Gastrocnemius medialis (tissue), 4 donors: Measurements from ENCODE around the gene PRDM16. TPM values are rescaled to one million over a fixed set of nuclear protein-coding genes. Genes with fewer than 3 reads are reported as not detected.

Experiments
- ATAC-seq, 2 donors: fragments of 150-250 bp; one replicate each; pipeline ENCODE4 v1.9.1; 2016
- DNase-seq, 2 donors: peaks; one replicate each; pipeline ENCODE4 v3.0.0-alpha.2; 2019
- H3K27ac ChIP-seq, 4 donors: fragments of 200-600 bp; sonication (generic); 1 replicate in 1 of 4; 2 replicates in 3 of 4; pipeline ENCODE4 v1.5.1; 2016 to 2018; ENCODE audit warnings: mild to moderate bottlenecking in 2 of 4, moderate library complexity in 1 of 4
- H3K27me3 ChIP-seq, 3 donors: fragments of 200-600 bp; sonication (generic) in 2 of 3; 1 replicate in 1 of 3; 2 replicates in 2 of 3; pipeline versions ENCODE4 v1.5.1 to v1.6.0; 2016 to 2019; ENCODE audit warnings: mild to moderate bottlenecking in 1 of 3, moderate library complexity in 1 of 3
- H3K36me3 ChIP-seq, 2 donors: fragments of 200-600 bp; sonication (generic) in 1 of 2; one replicate each; pipeline ENCODE4 v1.5.1; 2017 to 2018
- H3K4me1 ChIP-seq, 2 donors: fragments of 200-600 bp; sonication (generic) in 1 of 2; one replicate each; pipeline ENCODE4 v1.5.1; 2016 to 2017; ENCODE audit warnings: mild to moderate bottlenecking in 2 of 2
- H3K4me3 ChIP-seq, 4 donors: fragments of 200-600 bp; sonication (generic) in 3 of 4; 1 replicate in 1 of 4; 2 replicates in 3 of 4; pipeline ENCODE4 v1.5.1; 2016 to 2019; ENCODE audit warnings: mild to moderate bottlenecking in 2 of 4
- H3K9me3 ChIP-seq, 3 donors: fragments of 200-600 bp; sonication (generic) in 2 of 3; 1 replicate in 1 of 3; 2 replicates in 2 of 3; pipeline ENCODE4 v1.5.1; 2016 to 2019
- POLR2A ChIP-seq, 2 donors: fragments of 450-650 bp; IDR thresholded peaks; one replicate each; pipeline ENCODE4 v1.6.1; 2017; ENCODE audit warnings: antibody characterized with exemption in 2 of 2, mild to moderate bottlenecking in 2 of 2, moderate library complexity in 2 of 2
- in situ Hi-C, 4 donors: fragments of 200-750 bp; cut with MboI; loops; one replicate each; pipeline versions ENCODE4 v1.15.0 to v1.8.0; 2017; ENCODE audit warnings: low sequenced_read_pairs in 4 of 4
- intact Hi-C: fragments of 100-400 bp; cut with DNase I; formaldehyde crosslinking; loops from one replicate; pipeline ENCODE4 v1.15.1; 2023; ENCODE audit warnings: low total_unique reads
- total RNA-seq, 4 donors: library from RNA; depleted of rRNA; stranded (reverse); fragments of >200 nt; gene quantifications; one replicate each; pipeline versions ENCODE4 v1.1.0 to v1.2.3, GENCODE V29; 2016
- TF ChIP-seq, protein P1 (sequence below), 5 experiments: fragments of 450-650 bp in 3 of 5; fragments of 200-600 bp in 2 of 5; sonication (generic) in 2 of 5; IDR thresholded peaks in 4 of 5; conservative IDR thresholded peaks in 1 of 5; 1 replicate in 4 of 5; 2 replicates in 1 of 5; pipeline ENCODE4 v1.5.1; 2016 to 2019; ENCODE audit warnings: antibody characterized with exemption in 5 of 5, mild to moderate bottlenecking in 3 of 5, moderate library complexity in 3 of 5

PRDM16 gene
- total RNA-seq, 4 donors from 2014 or later, result 0.03 to 0.19 (median 0.17) TPM

DNA sequence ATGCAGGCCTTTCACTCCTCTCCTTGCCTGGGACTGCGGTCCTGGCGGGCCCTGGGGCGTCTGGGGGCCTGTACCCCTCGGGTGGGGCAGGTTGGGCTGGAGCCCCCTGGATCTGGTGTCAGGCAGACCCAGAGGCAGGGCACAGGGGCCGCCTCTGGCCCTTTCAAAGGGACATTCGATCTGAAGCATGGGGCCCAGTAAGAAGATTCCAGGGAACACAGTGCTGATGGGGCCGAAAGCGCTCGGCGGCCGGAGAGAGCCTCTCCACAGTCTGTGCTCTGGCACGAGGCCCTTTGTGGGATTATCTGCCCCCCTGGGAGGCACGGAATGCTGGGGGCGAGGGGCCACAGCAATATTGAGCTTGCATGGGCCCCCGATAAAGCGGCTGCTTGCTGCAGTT is 15.2 kb downstream of the PRDM16 start:
- intact Hi-C loops, result no loop called here
- in situ Hi-C loops, result no loop called here
- DNase-seq, result no peak
- peaks cover 0 to 6% (median 0%) of the 10 kb centered on the region in 3 donors for H3K27me3 ChIP-seq
- no peaks in the 10 kb centered on the region for H3K9me3 ChIP-seq
- no peak for ATAC-seq
- H3K4me1 ChIP-seq, result no peaks in the 10 kb centered on the region
- no peak for TF ChIP-seq POLR2A (IDR thresholded peaks at IDR 0.05)
- TF ChIP-seq, protein P1, sequence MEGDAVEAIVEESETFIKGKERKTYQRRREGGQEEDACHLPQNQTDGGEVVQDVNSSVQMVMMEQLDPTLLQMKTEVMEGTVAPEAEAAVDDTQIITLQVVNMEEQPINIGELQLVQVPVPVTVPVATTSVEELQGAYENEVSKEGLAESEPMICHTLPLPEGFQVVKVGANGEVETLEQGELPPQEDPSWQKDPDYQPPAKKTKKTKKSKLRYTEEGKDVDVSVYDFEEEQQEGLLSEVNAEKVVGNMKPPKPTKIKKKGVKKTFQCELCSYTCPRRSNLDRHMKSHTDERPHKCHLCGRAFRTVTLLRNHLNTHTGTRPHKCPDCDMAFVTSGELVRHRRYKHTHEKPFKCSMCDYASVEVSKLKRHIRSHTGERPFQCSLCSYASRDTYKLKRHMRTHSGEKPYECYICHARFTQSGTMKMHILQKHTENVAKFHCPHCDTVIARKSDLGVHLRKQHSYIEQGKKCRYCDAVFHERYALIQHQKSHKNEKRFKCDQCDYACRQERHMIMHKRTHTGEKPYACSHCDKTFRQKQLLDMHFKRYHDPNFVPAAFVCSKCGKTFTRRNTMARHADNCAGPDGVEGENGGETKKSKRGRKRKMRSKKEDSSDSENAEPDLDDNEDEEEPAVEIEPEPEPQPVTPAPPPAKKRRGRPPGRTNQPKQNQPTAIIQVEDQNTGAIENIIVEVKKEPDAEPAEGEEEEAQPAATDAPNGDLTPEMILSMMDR (IDR thresholded peaks at IDR 0.05 in 4 of 5, conservative IDR thresholded peaks at IDR 0.05 in 1 of 5), result no peak
- H3K36me3 ChIP-seq, result no peaks in the 10 kb centered on the region
- no peak overlapping the region for H3K4me3 ChIP-seq
- H3K27ac ChIP-seq, result no peak overlapping the region

GRCh38 chr1:3084726-3085125 is 15.7 kb downstream of the PRDM16 start:
- H3K36me3 ChIP-seq, result no peaks in the 10 kb centered on the region
- no peak overlapping the region for H3K4me3 ChIP-seq
- ATAC-seq (no peak), DNase-seq (no peak)
- no peaks in the 10 kb centered on the region for H3K9me3 ChIP-seq
- TF ChIP-seq POLR2A (IDR thresholded peaks at IDR 0.05), result no peak
- TF ChIP-seq, protein P1 (IDR thresholded peaks at IDR 0.05 in 4 of 5, conservative IDR thresholded peaks at IDR 0.05 in 1 of 5), result no peak
- H3K27me3 ChIP-seq, result peaks cover 0 to 5% (median 0%) of the 10 kb centered on the region in 3 donors
- in situ Hi-C loops (no loop called here), intact Hi-C loops (no loop called here)
- no peaks in the 10 kb centered on the region for H3K4me1 ChIP-seq
- H3K27ac ChIP-seq, result no peak overlapping the region

DNA sequence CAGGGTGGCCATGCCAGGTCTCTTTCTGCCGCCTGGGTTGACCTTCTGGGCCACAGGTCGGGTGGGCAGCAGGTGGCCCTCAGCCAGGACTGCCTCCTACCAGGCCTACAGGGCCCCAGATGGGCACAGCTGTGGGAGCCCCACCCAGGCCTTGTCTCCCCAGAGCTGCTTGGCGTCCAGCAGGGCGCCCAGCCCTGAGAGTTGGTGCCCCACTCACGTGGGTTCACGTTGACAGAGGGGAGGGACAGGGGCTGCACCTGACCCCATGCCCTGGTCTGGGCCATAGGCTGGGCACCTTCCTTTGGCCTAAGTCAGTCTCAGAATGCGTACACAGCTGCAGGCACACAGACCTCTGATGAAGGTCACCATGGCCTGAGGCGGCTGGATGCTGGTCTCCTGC is 16.7 kb downstream of the PRDM16 start:
- intact Hi-C loops (no loop called here), in situ Hi-C loops (no loop called here)
- Histone ChIP-seq H3K27ac (no peak overlapping the region), H3K4me3 (no peak overlapping the region), H3K36me3 (no peaks in the 10 kb centered on the region), H3K9me3 (no peaks in the 10 kb centered on the region), H3K27me3 (peaks cover 0 to 3% (median 0%) of the 10 kb centered on the region in 3 donors), H3K4me1 (no peaks in the 10 kb centered on the region)
- DNase-seq (no peak), ATAC-seq (no peak)
- TF ChIP-seq POLR2A (IDR thresholded peaks at IDR 0.05), result no peak
- TF ChIP-seq, protein P1 (IDR thresholded peaks at IDR 0.05 in 4 of 5, conservative IDR thresholded peaks at IDR 0.05 in 1 of 5), result no peak

DNA sequence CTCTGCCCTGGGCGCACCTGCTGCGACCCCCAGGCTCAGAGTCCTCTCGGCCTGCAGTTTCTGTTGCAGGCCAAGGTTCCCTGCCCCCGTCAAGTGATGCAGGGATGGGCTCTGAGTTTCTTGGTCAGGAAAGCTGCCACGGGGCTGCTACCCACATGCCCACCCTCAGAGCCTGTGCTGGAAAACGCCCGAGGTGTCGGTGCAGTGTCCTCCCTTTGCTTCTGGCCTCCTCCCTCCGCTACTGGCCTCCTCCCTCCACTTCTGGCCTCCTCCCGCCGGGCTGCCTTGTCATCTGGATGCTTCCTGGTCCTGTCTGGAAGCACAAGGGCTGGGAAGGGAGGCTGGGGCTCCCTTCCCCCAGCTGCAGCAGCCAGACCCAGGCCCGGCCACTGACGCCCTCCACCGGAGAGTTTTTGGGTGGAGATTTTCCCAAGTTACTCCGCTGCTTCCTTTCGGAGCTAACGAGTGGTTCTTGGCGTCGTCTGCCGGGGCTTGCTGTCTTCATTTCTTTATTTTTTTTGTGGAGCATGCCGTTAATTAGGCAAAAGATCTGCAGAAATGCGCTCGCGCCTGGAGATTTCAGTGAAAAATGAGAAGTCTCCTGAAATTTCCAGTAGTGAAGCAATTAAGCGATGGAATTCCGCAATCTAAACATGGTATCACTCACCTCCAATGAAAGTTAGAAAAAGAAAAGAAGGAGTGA is 17.4 kb downstream of the PRDM16 start:
- TF ChIP-seq POLR2A (IDR thresholded peaks at IDR 0.05), result no peak
- TF ChIP-seq, protein P1 (IDR thresholded peaks at IDR 0.05 in 4 of 5, conservative IDR thresholded peaks at IDR 0.05 in 1 of 5), result no peak

More for the DNA sequence above, 17.4 kb downstream of the PRDM16 start:
- Histone ChIP-seq H3K27ac (no peak overlapping the region), H3K27me3 (peaks cover 0 to 10% (median 0%) of the 10 kb centered on the region in 3 donors), H3K4me3 (no peak overlapping the region), H3K36me3 (no peaks in the 10 kb centered on the region), H3K9me3 (no peaks in the 10 kb centered on the region), H3K4me1 (no peaks in the 10 kb centered on the region)
- DNase-seq (no peak), ATAC-seq (no peak)
- intact Hi-C loops (no loop called here), in situ Hi-C loops (no loop called here)
